GM23338 (cell line): ENCODE data around the gene UBA1. TPM values are rescaled to one million over a fixed set of nuclear protein-coding genes. Genes with fewer than 3 reads are reported as not detected.

Experiments
- ATAC-seq: fragments of 200-7000 bp; cut with Tn5 transposase; 3 replicates; pipeline ENCODE4 v1.9.1; 2020
- DNase-seq: peaks from one replicate; pipeline ENCODE4 v3.0.0-alpha.2; 2015; ENCODE audit warnings: low spot score
- H2AFZ ChIP-seq: fragments of 200-600 bp; sonication (generic); 2 replicates; pipeline ENCODE4 v1.8.0; 2016; ENCODE audit warnings: antibody characterized with exemption, mild to moderate bottlenecking, moderate library complexity
- H3F3A ChIP-seq: fragments of 200-600 bp; sonication (generic); replicated peaks from 2 replicates; pipeline ENCODE4 v1.8.0; 2017; ENCODE audit warnings: antibody characterized with exemption, mixed run types, low read depth
- H3K27ac ChIP-seq: fragments of 200-600 bp; sonication (generic); 2 replicates; pipeline ENCODE4 v1.6.1; 2016; ENCODE audit warnings: low read depth
- H3K27me3 ChIP-seq: fragments of 200-600 bp; sonication (generic); 2 replicates; pipeline ENCODE4 v1.8.0; 2016; ENCODE audit warnings: mild to moderate bottlenecking, mixed run types, moderate library complexity; ENCODE audit not compliant: insufficient read depth
- H3K36me3 ChIP-seq: fragments of 200-600 bp; sonication (generic); 2 replicates; pipeline ENCODE4 v1.8.0; 2016; ENCODE audit warnings: mild to moderate bottlenecking; ENCODE audit not compliant: insufficient read depth
- H3K4me1 ChIP-seq: fragments of 200-600 bp; sonication (generic); 2 replicates; pipeline ENCODE4 v1.8.0; 2016; ENCODE audit warnings: mild to moderate bottlenecking, moderate library complexity; ENCODE audit not compliant: insufficient read depth
- H3K4me2 ChIP-seq: fragments of 200-600 bp; sonication (generic); 2 replicates; pipeline ENCODE4 v1.7.1; 2017; ENCODE audit warnings: mixed run types
- H3K4me3 ChIP-seq: fragments of 200-600 bp; sonication (generic); 2 replicates; pipeline ENCODE4 v1.6.1; 2016; ENCODE audit warnings: mixed run types
- H3K79me2 ChIP-seq: fragments of 200-600 bp; sonication (generic); replicated peaks from 2 replicates; pipeline ENCODE4 v1.8.0; 2017; ENCODE audit warnings: mild to moderate bottlenecking; ENCODE audit not compliant: insufficient read depth
- H3K9me2 ChIP-seq: fragments of 200-600 bp; sonication (generic); 2 replicates; pipeline ENCODE4 v1.8.0; 2017; ENCODE audit not compliant: insufficient read depth
- H4K20me1 ChIP-seq: fragments of 200-600 bp; sonication (generic); replicated peaks from 2 replicates; pipeline ENCODE4 v1.8.0; 2017; ENCODE audit warnings: mild to moderate bottlenecking; ENCODE audit not compliant: insufficient read depth
- H3K27ac Mint-ChIP-seq: 2 replicates; pipeline ENCODE4 v1.8.0; 2020; ENCODE audit warnings: inconsistent platforms, mild to moderate bottlenecking, moderate library complexity, mixed read lengths
- H3K27me3 Mint-ChIP-seq: 3 replicates; pipeline ENCODE4 v1.8.0; 2022; ENCODE audit warnings: low read depth, mild to moderate bottlenecking, moderate library complexity, mixed read lengths, inconsistent platforms; ENCODE audit not compliant: insufficient read depth, poor library complexity
- H3K36me3 Mint-ChIP-seq: 3 replicates; pipeline ENCODE4 v1.8.0; 2021; ENCODE audit warnings: low read depth, mild to moderate bottlenecking, inconsistent platforms, moderate library complexity, mixed read lengths
- H3K4me1 Mint-ChIP-seq: 3 replicates; pipeline ENCODE4 v1.8.0; 2020; ENCODE audit warnings: mild to moderate bottlenecking, inconsistent platforms, mixed read lengths
- H3K4me3 Mint-ChIP-seq: 3 replicates; pipeline ENCODE4 v1.8.0; 2021; ENCODE audit warnings: moderate library complexity, mild to moderate bottlenecking, inconsistent platforms, mixed read lengths
- H3K9me3 Mint-ChIP-seq: 3 replicates; pipeline ENCODE4 v1.8.0; 2020; ENCODE audit warnings: moderate library complexity, mild to moderate bottlenecking, inconsistent platforms, mixed read lengths
- CREB1 ChIP-seq: fragments of 250-450 bp; sonication (Bioruptor Pico); IDR thresholded peaks from 2 replicates; pipeline ENCODE4 v1.5.0; 2020; ENCODE audit warnings: low read depth, mild to moderate bottlenecking, moderate library complexity
- JUNB ChIP-seq: IDR thresholded peaks from one replicate; pipeline ENCODE4 v1.6.1; 2016; ENCODE audit warnings: antibody characterized with exemption; ENCODE audit not compliant: unreplicated experiment
- POLR2AphosphoS5 ChIP-seq: IDR thresholded peaks from 2 replicates; pipeline ENCODE4 v1.6.1; 2016; ENCODE audit warnings: antibody characterized with exemption, low read depth
- STAT1 ChIP-seq: IDR thresholded peaks from one replicate; pipeline ENCODE4 v1.6.1; 2016; ENCODE audit warnings: antibody characterized with exemption; ENCODE audit not compliant: unreplicated experiment
- ZNF114 ChIP-seq: fragments of 250-450 bp; sonication (Bioruptor Pico); IDR thresholded peaks from 2 replicates; pipeline ENCODE4 v1.5.0; 2020; ENCODE audit warnings: mild to moderate bottlenecking, moderate library complexity
- polyA plus RNA-seq: library from polyadenylated mRNA; unstranded; fragments of >200 nt; fragmentation: Nextera tagmentation; extraction: Ambion mirVana; gene quantifications from 2 replicates; pipeline ENCODE4 v1.2.1, GENCODE V29; 2016
- total RNA-seq: library from RNA; depleted of rRNA; stranded (reverse); fragments of >200 nt; shearing (Covaris generic); gene quantifications from 2 replicates; pipeline ENCODE4 v1.2.3, GENCODE V29; 2014
- TF ChIP-seq, protein P1 (sequence below): fragments of 250-450 bp; sonication (Bioruptor Pico); IDR thresholded peaks from 2 replicates; pipeline ENCODE4 v1.5.0; 2020; ENCODE audit warnings: mild to moderate bottlenecking, moderate library complexity
- TF ChIP-seq, protein P2 (sequence below): IDR thresholded peaks from one replicate; pipeline ENCODE4 v1.6.1; 2018; ENCODE audit warnings: antibody characterized with exemption; ENCODE audit not compliant: unreplicated experiment

UBA1 gene
- total and polyA plus RNA-seq, 2 experiments from 2014 or later = 104 to 377 TPM

DNA sequence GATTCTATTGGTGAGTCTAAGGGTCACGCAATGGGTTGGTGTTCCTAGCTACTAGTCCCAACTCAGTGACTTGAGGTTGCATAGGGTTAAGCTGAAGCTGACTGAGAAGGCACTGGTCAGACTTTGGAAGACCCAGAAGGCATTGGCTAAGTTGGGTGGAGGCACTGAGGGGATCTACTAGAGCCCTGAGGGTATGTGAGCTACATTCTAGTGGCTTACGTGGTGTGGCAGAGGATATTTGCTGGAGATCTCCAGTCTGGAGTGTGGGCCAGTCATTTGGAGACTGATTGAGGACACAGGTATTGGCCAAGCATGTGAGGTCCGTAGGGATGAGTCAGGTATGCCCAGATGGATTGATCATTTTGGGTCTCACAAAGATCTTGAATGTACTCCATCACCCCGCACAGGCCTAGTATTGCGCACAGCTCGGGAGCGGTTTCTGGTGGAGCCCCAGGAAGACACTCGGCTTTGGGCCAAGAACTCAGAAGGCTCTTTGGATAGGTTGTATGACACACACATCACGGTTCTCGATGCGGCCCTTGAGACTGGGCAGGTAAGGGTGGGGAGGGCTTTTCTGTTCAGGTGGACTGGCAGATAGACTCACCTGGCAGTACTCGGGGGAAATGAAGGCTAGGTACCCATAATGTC lies 46.4 kb downstream of the UBA1 start:
- Histone ChIP-seq H3K4me3 (no peak overlapping the region), H3K4me2 (no peak overlapping the region), H3K9me2 (no peaks in the 10 kb centered on the region), H3K4me1 (peaks cover 3% of the 10 kb centered on the region), H3K27ac (no peak overlapping the region), H3K36me3 (no peaks in the 10 kb centered on the region), H3K79me2 (peaks cover 37% of the 10 kb centered on the region), H4K20me1 (no peaks in the 10 kb centered on the region), H2AFZ (no peak overlapping the region), H3F3A (no peaks in the 10 kb centered on the region), H3K27me3 (no peaks in the 10 kb centered on the region)
- H3K27ac Mint-ChIP-seq = no peak overlapping the region
- H3K4me1 Mint-ChIP-seq = peaks cover 10% of the 10 kb centered on the region; the same call in 2 of the 3 replicates
- TF ChIP-seq JUNB (no peak), POLR2AphosphoS5 (no peak), STAT1 (no peak), CREB1 (CRISPR knock-in tag) (no peak), ZNF114 (CRISPR knock-in tag) (no peak)
- TF ChIP-seq, protein P1, sequence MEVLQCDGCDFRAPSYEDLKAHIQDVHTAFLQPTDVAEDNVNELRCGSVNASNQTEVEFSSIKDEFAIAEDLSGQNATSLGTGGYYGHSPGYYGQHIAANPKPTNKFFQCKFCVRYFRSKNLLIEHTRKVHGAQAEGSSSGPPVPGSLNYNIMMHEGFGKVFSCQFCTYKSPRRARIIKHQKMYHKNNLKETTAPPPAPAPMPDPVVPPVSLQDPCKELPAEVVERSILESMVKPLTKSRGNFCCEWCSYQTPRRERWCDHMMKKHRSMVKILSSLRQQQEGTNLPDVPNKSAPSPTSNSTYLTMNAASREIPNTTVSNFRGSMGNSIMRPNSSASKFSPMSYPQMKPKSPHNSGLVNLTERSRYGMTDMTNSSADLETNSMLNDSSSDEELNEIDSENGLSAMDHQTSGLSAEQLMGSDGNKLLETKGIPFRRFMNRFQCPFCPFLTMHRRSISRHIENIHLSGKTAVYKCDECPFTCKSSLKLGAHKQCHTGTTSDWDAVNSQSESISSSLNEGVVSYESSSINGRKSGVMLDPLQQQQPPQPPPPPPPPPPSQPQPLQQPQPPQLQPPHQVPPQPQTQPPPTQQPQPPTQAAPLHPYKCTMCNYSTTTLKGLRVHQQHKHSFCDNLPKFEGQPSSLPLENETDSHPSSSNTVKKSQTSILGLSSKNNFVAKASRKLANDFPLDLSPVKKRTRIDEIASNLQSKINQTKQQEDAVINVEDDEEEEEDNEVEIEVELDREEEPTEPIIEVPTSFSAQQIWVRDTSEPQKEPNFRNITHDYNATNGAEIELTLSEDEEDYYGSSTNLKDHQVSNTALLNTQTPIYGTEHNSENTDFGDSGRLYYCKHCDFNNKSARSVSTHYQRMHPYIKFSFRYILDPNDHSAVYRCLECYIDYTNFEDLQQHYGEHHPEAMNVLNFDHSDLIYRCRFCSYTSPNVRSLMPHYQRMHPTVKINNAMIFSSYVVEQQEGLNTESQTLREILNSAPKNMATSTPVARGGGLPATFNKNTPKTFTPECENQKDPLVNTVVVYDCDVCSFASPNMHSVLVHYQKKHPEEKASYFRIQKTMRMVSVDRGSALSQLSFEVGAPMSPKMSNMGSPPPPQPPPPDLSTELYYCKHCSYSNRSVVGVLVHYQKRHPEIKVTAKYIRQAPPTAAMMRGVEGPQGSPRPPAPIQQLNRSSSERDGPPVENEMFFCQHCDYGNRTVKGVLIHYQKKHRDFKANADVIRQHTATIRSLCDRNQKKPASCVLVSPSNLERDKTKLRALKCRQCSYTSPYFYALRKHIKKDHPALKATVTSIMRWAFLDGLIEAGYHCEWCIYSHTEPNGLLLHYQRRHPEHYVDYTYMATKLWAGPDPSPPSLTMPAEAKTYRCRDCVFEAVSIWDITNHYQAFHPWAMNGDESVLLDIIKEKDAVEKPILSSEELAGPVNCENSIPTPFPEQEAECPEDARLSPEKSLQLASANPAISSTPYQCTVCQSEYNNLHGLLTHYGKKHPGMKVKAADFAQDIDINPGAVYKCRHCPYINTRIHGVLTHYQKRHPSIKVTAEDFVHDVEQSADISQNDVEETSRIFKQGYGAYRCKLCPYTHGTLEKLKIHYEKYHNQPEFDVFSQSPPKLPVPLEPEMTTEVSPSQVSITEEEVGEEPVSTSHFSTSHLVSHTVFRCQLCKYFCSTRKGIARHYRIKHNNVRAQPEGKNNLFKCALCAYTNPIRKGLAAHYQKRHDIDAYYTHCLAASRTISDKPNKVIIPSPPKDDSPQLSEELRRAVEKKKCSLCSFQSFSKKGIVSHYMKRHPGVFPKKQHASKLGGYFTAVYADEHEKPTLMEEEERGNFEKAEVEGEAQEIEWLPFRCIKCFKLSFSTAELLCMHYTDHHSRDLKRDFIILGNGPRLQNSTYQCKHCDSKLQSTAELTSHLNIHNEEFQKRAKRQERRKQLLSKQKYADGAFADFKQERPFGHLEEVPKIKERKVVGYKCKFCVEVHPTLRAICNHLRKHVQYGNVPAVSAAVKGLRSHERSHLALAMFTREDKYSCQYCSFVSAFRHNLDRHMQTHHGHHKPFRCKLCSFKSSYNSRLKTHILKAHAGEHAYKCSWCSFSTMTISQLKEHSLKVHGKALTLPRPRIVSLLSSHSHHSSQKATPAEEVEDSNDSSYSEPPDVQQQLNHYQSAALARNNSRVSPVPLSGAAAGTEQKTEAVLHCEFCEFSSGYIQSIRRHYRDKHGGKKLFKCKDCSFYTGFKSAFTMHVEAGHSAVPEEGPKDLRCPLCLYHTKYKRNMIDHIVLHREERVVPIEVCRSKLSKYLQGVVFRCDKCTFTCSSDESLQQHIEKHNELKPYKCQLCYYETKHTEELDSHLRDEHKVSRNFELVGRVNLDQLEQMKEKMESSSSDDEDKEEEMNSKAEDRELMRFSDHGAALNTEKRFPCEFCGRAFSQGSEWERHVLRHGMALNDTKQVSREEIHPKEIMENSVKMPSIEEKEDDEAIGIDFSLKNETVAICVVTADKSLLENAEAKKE (CRISPR knock-in tag) = no peak
- TF ChIP-seq, protein P2, sequence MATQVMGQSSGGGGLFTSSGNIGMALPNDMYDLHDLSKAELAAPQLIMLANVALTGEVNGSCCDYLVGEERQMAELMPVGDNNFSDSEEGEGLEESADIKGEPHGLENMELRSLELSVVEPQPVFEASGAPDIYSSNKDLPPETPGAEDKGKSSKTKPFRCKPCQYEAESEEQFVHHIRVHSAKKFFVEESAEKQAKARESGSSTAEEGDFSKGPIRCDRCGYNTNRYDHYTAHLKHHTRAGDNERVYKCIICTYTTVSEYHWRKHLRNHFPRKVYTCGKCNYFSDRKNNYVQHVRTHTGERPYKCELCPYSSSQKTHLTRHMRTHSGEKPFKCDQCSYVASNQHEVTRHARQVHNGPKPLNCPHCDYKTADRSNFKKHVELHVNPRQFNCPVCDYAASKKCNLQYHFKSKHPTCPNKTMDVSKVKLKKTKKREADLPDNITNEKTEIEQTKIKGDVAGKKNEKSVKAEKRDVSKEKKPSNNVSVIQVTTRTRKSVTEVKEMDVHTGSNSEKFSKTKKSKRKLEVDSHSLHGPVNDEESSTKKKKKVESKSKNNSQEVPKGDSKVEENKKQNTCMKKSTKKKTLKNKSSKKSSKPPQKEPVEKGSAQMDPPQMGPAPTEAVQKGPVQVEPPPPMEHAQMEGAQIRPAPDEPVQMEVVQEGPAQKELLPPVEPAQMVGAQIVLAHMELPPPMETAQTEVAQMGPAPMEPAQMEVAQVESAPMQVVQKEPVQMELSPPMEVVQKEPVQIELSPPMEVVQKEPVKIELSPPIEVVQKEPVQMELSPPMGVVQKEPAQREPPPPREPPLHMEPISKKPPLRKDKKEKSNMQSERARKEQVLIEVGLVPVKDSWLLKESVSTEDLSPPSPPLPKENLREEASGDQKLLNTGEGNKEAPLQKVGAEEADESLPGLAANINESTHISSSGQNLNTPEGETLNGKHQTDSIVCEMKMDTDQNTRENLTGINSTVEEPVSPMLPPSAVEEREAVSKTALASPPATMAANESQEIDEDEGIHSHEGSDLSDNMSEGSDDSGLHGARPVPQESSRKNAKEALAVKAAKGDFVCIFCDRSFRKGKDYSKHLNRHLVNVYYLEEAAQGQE = no peak
- no peak overlapping the region for H3K4me3 Mint-ChIP-seq
- DNase-seq (no peak), ATAC-seq (no peak)
- H3K36me3 Mint-ChIP-seq = peaks cover 41% of the 10 kb centered on the region
- H3K9me3 Mint-ChIP-seq = no peaks in the 10 kb centered on the region
- peaks cover 6% of the 10 kb centered on the region for H3K27me3 Mint-ChIP-seq
